ENCODE measurements around the gene ORM2. TPM values are rescaled to one million over a fixed set of nuclear protein-coding genes. Genes with fewer than 3 reads are reported as not detected.

Gene ORM2
- total and polyA plus RNA-seq, 2 donors (not counting 1 experiment from before 2014, with no cell fraction given), result not detected

GRCh38 chr9:114376586-114377445 is 47.1 kb downstream of the ORM2 start:
- DNase-seq (no peak), ATAC-seq (ENCODE audit: low read depth) (no peak)
- Histone ChIP-seq H3K36me3 (replicated peaks in 1 of 2; ENCODE audit: control extremely low read depth in 1 of 2, control insufficient read depth in 1 of 2, extremely low read depth in 1 of 2, insufficient read depth in 2 of 2, low read length in 1 of 2) (peaks cover 10 to 91% of the 10 kb centered on the region in 2 experiments), H3K27ac (ENCODE audit: low read length in 2 of 2) (peak overlapping the region; percentile 50 to 52), H3K4me3 (ENCODE audit: control extremely low read depth in 1 of 5, extremely low read depth in 1 of 5, insufficient read depth in 1 of 5, low read depth in 2 of 5, low read length in 4 of 5) (no peak overlapping the region), H3K27me3 (replicated peaks in 1 of 4; ENCODE audit: control extremely low read depth in 1 of 4, control insufficient read depth in 3 of 4, insufficient read depth in 4 of 4, low read length in 3 of 4) (no peaks in the 10 kb centered on the region), H3K9ac (ENCODE audit: low read length) (no peak overlapping the region), H3K79me2 (ENCODE audit: control insufficient read depth, insufficient read depth, low read length) (peaks cover 66% of the 10 kb centered on the region), H4K20me1 (ENCODE audit: control insufficient read depth, insufficient read depth, low read length, poor library complexity, severe bottlenecking) (peaks cover 51% of the 10 kb centered on the region), H3K4me1 (ENCODE audit: control insufficient read depth in 2 of 2, insufficient read depth in 2 of 2, low read length in 2 of 2) (peaks cover 73 to 87% of the 10 kb centered on the region in 2 donors), H3K9me3 (ENCODE audit: control extremely low read depth in 1 of 3, control insufficient read depth in 2 of 3, insufficient read depth in 1 of 3, low read length in 2 of 3) (no peaks in the 10 kb centered on the region), H3K4me2 (replicated peaks; ENCODE audit: low read depth, low read length, poor library complexity, severe bottlenecking) (peak overlapping the region; percentile 11), H2AFZ (ENCODE audit: insufficient read depth, low read depth, low read length, poor library complexity, severe bottlenecking) (no peak overlapping the region)
- ChIA-PET POLR2A (no interaction called here), CTCF (interaction anchor here (0.8 to 1.6 kb wide), 6 partner anchors 10 to 37 kb away, joined by 3 to 5 read pairs (median 3); partner anchors contain the start of gene AKNA)
- Mint-ChIP-seq H3K4me3 (no peak overlapping the region), H3K4me1 (peaks cover 81% of the 10 kb centered on the region), H3K27me3 (no peaks in the 10 kb centered on the region), H3K9me3 (ENCODE audit: insufficient read depth) (no peaks in the 10 kb centered on the region), H3K27ac (peak overlapping the region; percentile 80)
- intact Hi-C loops (cut with micrococcal nuclease), result no loop called here
- no peak for TF ChIP-seq CTCF (IDR thresholded peaks at IDR 0.05)
- no peak for TF ChIP-seq EZH2 (IDR thresholded peaks at IDR 0.05; ENCODE audit: borderline replicate concordance, insufficient read depth, low read depth, low read length, poor library complexity, severe bottlenecking)
- WGBS (ENCODE audit: insufficient coverage), result 92% methylated on average over 19 of the region's 19 CpGs

GRCh38 chr9:114378016-114378415 is 48.3 kb downstream of the ORM2 start:
- Histone ChIP-seq H2AFZ (ENCODE audit: insufficient read depth, low read depth, low read length, poor library complexity, severe bottlenecking) (no peak overlapping the region), H3K4me2 (replicated peaks; ENCODE audit: low read depth, low read length, poor library complexity, severe bottlenecking) (no peak overlapping the region), H3K36me3 (replicated peaks in 1 of 2; ENCODE audit: control extremely low read depth in 1 of 2, control insufficient read depth in 1 of 2, extremely low read depth in 1 of 2, insufficient read depth in 2 of 2, low read length in 1 of 2) (peaks cover 10 to 94% of the 10 kb centered on the region in 2 experiments), H3K27ac (ENCODE audit: low read length in 2 of 2) (peak overlapping the region; percentile 25 to 52), H3K9ac (ENCODE audit: low read length) (no peak overlapping the region), H3K27me3 (replicated peaks in 1 of 4; ENCODE audit: control extremely low read depth in 1 of 4, control insufficient read depth in 3 of 4, insufficient read depth in 4 of 4, low read length in 3 of 4) (no peaks in the 10 kb centered on the region), H3K4me1 (ENCODE audit: control insufficient read depth in 2 of 2, insufficient read depth in 2 of 2, low read length in 2 of 2) (peaks cover 75 to 87% of the 10 kb centered on the region in 2 donors), H3K79me2 (ENCODE audit: control insufficient read depth, insufficient read depth, low read length) (peaks cover 78% of the 10 kb centered on the region), H4K20me1 (ENCODE audit: control insufficient read depth, insufficient read depth, low read length, poor library complexity, severe bottlenecking) (peaks cover 62% of the 10 kb centered on the region), H3K4me3 (ENCODE audit: control extremely low read depth in 1 of 5, extremely low read depth in 1 of 5, insufficient read depth in 1 of 5, low read depth in 2 of 5, low read length in 4 of 5) (no peak overlapping the region), H3K9me3 (ENCODE audit: control extremely low read depth in 1 of 3, control insufficient read depth in 2 of 3, insufficient read depth in 1 of 3, low read length in 2 of 3) (no peaks in the 10 kb centered on the region)
- peaks cover 81% of the 10 kb centered on the region for H3K4me1 Mint-ChIP-seq
- no peaks in the 10 kb centered on the region for H3K9me3 Mint-ChIP-seq (ENCODE audit: insufficient read depth)
- 96% methylated on average over 8 of the region's 8 CpGs for WGBS (ENCODE audit: insufficient coverage)
- TF ChIP-seq CTCF (IDR thresholded peaks at IDR 0.05) (no peak), EZH2 (IDR thresholded peaks at IDR 0.05; ENCODE audit: borderline replicate concordance, insufficient read depth, low read depth, low read length, poor library complexity, severe bottlenecking) (no peak)
- peak overlapping the region; percentile 80 for H3K27ac Mint-ChIP-seq
- ChIA-PET POLR2A (interaction anchor here (1.1 kb wide), 1 partner anchor 10 kb away, joined by 3 read pairs; no protein-coding TSS in a partner anchor), CTCF (interaction anchor here (1.1 to 1.7 kb wide), 3 partner anchors 9 to 38 kb away, joined by 3 to 4 read pairs (median 4); no protein-coding TSS in a partner anchor)
- no peak overlapping the region for H3K4me3 Mint-ChIP-seq
- no peak for DNase-seq
- intact Hi-C loops (cut with micrococcal nuclease), result no loop called here
- no peak for ATAC-seq (ENCODE audit: low read depth)
- H3K27me3 Mint-ChIP-seq, result no peaks in the 10 kb centered on the region
